Astrocyte (in vitro differentiated cells and primary cell): ENCODE data around the gene CXCL13.
"Not testable (repeated sequence)": the region's sequence is repeated elsewhere in the genome, so short reads cannot be mapped to it uniquely, and the experiment has no call there.

ENCODE experiments used
- CTCF ChIP-seq: IDR thresholded peaks from 2 replicates; pipeline ENCODE4 v1.5.1; 2011; ENCODE audit warnings: low read depth, mild to moderate bottlenecking, inconsistent platforms, low read length, moderate library complexity; ENCODE audit not compliant: insufficient read depth
- EZH2 ChIP-seq: IDR thresholded peaks from 2 replicates; pipeline ENCODE4 v1.6.1; 2012; ENCODE audit warnings: mild to moderate bottlenecking, low read length, inconsistent platforms; ENCODE audit not compliant: insufficient read depth

DNA sequence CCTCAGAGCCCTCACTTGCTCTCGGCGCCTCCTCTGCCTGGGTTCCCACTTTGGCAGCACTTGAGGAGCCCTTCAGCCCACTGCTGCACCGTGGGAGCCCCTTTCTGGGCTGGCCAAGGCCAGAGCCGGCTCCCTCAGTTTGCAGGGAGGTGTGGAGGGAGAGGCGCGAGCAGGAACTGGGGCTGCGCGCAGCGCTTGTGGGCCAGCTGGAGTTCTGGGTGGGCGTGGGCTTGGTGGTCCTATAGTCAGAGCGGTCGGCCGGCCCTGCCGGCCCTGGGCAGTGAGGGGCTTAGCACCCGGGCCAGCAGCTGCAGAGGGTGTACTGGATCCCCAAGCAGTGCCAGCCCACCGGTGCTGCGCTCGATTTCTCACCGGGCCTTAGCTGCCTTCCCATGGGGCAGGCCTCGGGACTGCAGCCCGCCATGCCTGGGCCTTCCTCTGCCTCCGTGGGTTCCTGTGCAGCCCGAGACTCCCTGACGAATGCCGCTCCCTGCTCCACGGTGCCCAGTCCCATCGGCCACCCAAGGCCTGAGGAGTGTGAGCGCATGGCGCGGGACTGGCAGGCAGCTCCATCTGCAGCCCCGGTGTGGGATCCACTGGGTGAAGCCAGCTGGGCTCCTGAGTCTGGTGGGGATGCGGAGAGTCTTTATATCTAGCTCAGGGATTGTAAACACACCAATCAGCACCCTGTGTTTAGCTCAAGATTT, 35.0 kb upstream of the CXCL13 start:
- TF ChIP-seq CTCF, EZH2: not testable (repeated sequence)
